ENCODE data around the gene GOLGA2.

GOLGA2 gene, protein sequence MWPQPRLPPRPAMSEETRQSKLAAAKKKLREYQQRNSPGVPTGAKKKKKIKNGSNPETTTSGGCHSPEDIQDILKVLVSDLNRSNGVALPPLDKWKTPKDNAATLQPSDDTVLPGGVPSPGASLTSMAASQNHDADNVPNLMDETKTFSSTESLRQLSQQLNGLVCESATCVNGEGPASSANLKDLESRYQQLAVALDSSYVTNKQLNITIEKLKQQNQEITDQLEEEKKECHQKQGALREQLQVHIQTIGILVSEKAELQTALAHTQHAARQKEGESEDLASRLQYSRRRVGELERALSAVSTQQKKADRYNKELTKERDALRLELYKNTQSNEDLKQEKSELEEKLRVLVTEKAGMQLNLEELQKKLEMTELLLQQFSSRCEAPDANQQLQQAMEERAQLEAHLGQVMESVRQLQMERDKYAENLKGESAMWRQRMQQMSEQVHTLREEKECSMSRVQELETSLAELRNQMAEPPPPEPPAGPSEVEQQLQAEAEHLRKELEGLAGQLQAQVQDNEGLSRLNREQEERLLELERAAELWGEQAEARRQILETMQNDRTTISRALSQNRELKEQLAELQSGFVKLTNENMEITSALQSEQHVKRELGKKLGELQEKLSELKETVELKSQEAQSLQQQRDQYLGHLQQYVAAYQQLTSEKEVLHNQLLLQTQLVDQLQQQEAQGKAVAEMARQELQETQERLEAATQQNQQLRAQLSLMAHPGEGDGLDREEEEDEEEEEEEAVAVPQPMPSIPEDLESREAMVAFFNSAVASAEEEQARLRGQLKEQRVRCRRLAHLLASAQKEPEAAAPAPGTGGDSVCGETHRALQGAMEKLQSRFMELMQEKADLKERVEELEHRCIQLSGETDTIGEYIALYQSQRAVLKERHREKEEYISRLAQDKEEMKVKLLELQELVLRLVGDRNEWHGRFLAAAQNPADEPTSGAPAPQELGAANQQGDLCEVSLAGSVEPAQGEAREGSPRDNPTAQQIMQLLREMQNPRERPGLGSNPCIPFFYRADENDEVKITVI

GRCh38 chr9:128275198-128276007, at the start of gene GOLGA2:
TSS of gene GOLGA2 (minus strand) at chr9:128276007. CDS start at chr9:128275976, 31 bp downstream.
- DNase-seq = peak; percentile 64

DNA sequence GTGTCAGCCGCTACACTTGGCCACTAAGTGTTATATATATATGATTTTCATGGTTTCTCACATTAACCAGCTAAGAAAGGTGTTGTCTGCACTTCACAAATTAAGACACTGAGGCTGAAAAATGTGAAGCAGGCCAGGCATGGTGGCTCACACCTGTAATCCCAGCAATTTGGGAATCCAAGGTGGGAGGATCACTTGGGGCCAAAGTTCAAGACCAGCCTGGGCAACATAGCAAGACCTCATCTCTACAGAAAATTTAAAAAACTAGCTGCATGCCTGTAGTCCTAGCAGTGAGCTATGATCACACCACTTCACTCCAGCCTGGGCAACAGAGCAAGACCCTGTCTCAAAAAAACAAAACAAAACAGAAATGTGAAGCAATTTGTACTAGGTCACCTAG, 48.6 kb upstream of the GOLGA2 start:
- no peak for DNase-seq

DNA sequence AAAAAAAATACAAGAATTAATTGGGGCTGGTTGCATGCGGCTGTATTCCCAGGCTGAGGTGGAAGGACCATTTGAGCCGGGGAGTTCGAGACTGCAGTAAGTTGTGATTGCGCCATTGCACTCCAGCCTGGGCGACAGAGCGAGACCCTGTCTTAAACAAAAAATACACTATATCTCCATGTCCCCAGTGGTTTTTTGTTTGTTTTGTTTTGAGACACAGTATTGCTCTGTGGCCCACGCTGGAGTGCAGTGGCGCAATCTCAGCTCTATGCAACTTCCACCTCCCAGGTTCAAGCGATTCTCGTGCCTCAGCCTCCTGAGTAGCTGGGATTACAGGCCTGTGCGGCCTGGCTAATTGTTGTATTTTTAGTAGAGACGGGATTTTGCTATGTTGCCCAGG, 48.0 kb upstream of the GOLGA2 start:
- DNase-seq = no peak

GRCh38 chr9:128323212-128323730, 47.5 kb upstream of the GOLGA2 start:
- DNase-seq = no peak

DNA sequence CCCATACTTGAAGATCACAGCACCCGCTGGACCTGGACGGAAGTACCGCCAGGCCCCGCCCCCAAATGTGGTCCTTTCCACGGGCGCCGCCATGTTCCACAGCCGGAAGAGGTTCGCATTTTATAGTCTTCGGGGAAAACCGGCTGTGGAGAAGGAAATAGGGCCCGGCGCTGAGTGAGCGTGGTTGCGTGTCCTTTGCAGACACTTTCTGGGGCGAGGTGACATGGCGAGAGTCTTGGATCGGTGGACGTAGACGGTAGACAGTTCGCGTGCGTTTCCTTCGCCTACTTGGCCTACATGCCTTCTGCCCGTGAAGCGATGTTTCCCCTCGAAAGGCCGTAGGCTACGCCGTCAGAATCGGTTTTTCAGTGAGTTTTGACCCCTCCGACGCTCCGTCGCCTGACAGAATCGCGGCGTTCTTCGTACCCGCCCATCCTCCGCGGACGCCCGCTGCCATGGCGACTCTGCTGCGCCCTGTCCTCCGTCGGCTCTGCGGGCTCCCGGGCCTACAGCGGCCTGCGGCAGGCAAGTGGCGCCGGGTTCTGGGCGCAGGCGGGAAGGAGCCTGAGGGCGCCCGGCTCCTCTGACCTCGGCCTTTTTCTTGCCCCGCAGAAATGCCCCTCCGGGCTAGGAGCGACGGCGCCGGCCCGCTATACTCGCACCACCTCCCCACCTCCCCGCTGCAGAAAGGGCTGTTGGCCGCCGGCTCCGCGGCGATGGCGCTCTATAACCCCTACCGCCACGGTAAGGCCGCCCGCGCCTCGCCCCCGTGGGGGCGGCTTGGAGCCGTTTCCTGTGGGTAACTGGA, 46.8 kb upstream of the GOLGA2 start, which contains the start of the genes COQ4 and TRUB2:
Gene COQ4 (plus strand): TSS at position 436 of the 808 bp plus-strand sequence. CDS start 20 bp downstream, at position 456.
Gene TRUB2 (minus strand): TSS at position 44 of the 808 bp plus-strand sequence. CDS start 39 bp downstream, at position 5.
- peak; percentile 86 for DNase-seq

- DNase-seq = peak; percentile 53
Observed at GRCh38 chr9:128321879-128322403, 46.1 kb upstream of the GOLGA2 start.

DNA sequence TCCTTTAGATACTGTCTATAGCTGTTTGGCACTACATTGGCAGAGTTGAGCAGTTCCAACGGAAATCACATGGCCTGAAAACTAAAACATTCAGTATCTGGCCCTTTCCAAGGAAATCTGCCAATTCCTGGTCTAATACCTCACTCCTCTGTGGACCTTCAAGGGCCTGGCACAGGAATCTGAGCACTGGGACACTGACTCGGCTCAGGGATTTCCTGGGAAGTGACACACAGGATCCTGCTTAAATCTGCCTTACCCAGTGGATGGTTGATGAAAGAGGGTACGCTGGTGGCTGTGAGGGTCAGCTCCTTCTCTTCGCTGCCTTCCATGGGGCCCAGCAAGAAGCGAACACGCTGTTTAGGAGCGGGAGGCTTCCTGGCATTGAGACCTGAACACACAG, 45.5 kb upstream of the GOLGA2 start:
- DNase-seq = no peak

DNA sequence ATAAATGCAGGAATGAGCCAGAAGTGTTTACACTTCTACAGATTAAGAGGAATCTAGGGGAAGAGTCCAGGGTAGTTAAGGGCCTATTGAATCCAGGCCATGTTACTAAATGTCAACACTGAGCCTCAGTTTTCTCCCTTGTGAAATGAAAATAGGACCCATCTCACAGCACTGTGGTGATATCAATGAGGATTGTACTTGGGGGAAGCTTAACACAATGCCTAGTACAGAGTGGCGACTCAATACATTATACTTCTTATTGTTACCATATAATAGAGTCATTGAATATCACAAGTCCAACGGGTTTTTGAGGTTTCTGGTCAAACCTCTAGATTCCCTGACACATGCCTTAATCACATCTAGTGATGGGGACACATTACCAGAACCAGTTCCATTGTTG, 41.8 kb upstream of the GOLGA2 start:
- no peak for DNase-seq

GRCh38 chr9:128316421-128316820, 40.6 kb upstream of the GOLGA2 start:
- DNase-seq = no peak

DNA sequence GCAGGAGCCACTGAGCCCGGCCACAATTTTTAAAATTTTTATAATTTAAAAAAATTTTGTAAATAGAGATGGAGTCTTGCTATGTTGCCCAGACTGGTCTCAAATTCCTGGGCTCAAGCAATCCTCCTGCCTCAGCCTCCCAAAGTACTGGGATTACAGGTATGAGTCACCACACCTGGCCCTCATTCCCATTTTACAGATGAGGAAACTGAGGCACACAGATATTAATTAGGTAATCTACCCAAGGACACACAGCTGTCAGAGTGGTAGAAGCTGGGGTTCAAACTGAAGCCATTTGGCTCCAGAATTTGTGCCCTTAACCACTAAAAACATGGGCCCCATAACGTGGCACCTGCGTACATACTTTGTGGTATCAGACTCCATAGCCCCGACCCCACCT, 38.9 kb upstream of the GOLGA2 start:
- no peak for DNase-seq

- DNase-seq = no peak
Observed at GRCh38 chr9:128310461-128310860, 34.7 kb upstream of the GOLGA2 start.

DNA sequence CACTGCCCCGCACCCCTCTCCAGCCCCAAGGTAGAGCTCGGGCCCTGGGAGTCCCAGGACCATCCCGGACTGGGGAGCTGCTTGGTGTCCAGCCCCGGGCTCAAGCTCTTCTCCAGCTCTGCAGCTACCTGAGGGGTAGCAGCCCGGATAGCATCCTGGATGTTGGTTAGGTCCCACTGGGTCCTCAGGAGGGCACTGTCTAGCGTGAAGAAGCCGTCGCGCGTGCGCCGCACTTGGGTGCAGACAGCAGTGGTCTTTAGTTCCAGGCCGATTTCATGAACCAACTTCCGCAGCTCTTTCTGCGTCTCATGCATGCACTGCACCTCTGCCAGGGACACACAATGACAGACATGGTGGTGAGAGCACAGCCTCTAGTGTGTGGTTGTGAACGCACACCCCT, 33.7 kb upstream of the GOLGA2 start:
- DNase-seq = no peak

GRCh38 chr9:128304971-128305288, 29.1 kb upstream of the GOLGA2 start:
- DNase-seq = no peak

- no peak for DNase-seq
Observed at GRCh38 chr9:128304136-128304970, 28.5 kb upstream of the GOLGA2 start.

GRCh38 chr9:128298535-128299482, 23.0 kb upstream of the GOLGA2 start:
- DNase-seq = no peak

DNA sequence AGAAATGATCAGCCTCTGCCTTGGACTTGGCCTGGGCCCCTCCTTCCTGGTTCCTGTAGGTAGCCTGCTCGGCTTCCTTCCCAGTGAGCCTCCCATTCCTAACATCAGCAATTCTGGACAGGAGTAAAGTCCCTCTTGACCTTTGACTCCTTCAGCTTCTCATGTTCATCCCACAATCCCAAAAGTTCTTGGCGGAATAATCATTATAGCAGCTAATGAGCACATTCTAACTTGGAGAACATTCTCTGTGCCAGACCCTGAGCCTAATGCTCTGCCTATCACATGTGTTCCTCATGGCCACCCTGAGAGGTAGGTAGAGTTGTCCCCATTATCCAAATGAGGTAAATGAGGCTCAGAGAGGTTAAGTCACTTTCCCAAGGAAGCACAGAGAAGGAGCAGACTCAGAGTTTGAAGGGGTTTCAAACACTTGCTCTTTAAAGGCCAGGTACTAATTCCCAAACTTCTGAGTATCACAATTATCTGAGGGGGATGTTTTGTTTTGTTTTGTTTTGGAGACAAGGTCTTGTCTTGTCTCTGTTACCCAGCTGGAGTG, 21.5 kb upstream of the GOLGA2 start:
- no peak for DNase-seq

GRCh38 chr9:128296340-128297220, 20.8 kb upstream of the GOLGA2 start:
- no peak for DNase-seq

- no peak for DNase-seq
Observed at GRCh38 chr9:128294142-128294541, 18.3 kb upstream of the GOLGA2 start.
